C4-2B (cell line): ENCODE data around the gene GBA2.

Experiments used
- CTCF ChIP-seq: fragments of 450-650 bp; conservative IDR thresholded peaks from 2 replicates; pipeline ENCODE4 v1.5.1; 2017; ENCODE audit warnings: mild to moderate bottlenecking
- ZFX ChIP-seq: fragments of 450-650 bp; IDR thresholded peaks from 2 replicates; pipeline ENCODE4 v1.6.1; 2017

DNA sequence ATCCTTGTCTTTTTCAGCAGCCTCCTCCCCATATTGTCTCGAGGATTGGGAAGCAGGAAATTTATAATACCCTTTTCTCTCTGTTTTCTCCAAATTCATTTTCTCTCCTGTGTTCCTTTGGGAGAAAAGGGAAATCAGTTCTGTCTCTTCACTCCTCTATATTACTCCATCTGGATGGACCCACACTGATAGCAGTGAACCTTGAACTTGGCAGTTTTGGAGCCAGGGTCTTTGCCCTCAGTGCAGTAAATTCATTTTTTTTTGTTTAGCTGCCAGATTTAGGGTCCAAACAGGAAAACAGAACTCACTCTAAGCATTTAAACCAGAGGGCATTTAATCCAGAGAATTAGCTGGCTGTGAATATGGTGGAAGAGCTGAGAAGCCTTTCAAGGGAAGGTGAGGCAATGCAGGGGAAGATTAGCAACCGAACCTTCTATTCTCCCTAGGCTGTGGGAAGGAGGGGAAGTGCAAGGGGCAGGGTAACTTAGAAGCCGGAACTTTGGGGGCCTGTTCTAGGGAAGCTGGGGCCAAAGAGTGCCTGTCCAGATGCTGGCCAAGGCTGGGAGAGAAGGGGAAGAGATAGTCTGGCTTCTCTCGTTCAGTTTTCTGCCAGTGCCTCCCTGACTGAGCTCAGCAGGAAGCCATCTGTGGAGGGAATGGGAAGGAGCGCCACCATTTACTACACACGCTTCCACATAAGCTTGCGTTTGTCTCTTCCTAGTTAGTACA lies 26.0 kb upstream of the GBA2 start:
- no peak for TF ChIP-seq ZFX
- TF ChIP-seq CTCF, result no peak
